ENCODE measurements around the gene OCA2.
"Not testable (repeated sequence)": the region's sequence is repeated elsewhere in the genome, so short reads cannot be mapped to it uniquely, and the experiment has no call there.

OCA2 gene

DNA sequence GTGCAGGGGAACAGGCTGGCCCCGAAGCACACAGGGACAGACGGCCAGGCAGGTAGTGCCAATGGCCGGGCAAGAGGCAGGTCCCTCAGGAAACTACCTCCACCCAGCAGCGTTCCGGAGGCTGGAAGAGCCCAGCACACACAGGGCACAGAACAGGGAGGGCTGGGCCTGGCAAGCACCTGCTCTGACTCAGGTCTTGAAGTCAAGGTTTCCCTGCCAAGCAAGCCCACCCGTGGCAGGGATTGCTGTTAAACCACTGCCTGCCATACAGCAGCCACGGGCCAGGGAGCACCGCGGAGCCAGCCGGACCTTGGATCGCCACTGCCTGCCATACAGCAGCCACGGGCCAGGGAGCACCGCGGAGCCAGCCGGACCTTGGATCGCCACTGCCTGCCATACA is 22.5 kb upstream of the OCA2 start:
- not testable (repeated sequence) for DNase-seq (ENCODE audit: low read depth in 4 of 4, low spot score in 1 of 4)

DNA sequence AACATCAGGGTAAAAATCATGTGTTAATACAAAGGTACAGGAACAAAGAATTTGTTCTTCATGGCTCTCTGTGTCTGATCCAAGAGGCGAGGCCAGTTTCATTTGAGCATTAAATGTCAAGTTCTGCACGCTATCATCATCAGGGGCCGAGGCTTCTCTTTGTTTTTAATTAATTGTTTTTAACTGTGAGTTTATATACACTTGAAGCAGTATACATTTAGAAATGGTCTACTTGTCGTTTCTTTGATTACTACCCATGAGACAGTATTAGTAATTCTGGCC is 21.2 kb upstream of the OCA2 start:
- no peak for DNase-seq (ENCODE audit: low read depth in 4 of 4, low spot score in 1 of 4)

DNA sequence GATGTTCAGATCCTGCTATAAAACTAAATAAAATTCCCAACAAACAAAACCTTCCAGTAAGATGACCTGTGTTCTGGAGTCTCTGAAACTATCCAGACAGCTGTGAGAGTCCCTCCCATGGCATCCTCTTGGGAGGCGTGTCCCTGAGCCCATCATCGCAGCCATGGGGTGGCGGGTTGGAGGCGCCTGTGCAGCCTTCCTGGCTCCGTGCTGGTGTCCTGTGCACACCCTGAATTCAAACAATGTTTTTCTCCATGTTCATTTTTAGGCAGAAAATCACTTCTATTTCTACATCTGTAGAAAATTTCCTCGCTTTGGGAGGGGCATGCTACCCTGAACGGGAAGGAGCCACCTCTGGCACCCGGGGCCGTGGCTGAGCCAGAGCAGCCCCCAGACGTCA is 19.4 kb upstream of the OCA2 start:
- no peak for DNase-seq (ENCODE audit: low read depth in 4 of 4, low spot score in 1 of 4)

- no peak for DNase-seq (ENCODE audit: low read depth in 4 of 4, low spot score in 1 of 4)
Measured at GRCh38 chr15:28118083-28118482, 19.0 kb upstream of the OCA2 start.

- no peak for DNase-seq (ENCODE audit: low read depth in 4 of 4, low spot score in 1 of 4)
Measured at GRCh38 chr15:28117432-28117990, 18.4 kb upstream of the OCA2 start.

DNA sequence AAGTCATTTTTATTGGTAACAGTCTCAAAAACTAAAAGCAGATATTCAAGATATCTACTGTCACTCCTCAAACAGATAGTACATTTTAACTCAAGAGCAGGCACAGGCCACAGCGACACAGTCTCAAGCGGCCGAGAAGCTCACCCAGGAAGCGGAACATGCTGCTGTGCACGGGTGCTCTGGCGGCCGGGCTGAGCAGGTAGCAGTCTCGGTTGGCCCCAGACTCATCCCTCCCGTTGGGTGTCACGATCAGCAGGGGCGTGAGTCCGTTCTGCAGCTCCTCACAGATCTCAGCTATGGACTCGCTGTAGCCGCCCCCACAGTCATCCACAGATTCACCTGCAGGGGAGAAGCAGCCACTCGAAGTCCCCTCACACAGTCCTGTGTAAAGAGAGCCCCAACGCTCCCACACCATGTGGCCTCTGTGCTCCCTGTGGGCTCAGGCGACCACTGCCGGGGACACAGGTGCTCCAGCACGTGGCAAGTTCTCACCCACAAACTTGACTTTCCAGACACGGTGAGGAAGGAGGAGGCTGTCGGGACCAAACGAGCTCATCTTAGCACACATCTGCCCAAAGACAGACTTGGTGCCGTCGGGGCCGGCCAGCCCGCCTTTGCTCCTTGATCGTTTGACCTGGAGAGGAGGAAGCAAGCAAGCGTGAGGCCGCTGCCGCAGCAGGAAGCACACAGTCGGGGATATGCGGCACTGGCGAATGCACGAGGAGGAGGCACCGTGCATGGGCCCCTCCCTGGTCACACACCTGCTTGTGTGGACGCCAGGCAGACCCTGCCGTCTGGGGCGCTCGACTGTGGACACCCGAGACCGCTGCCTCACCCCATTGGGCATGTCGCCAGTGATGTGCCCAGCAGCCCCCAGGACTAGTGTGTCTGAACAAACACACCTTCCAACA is 17.7 kb upstream of the OCA2 start:
- DNase-seq (ENCODE audit: low read depth in 4 of 4, low spot score in 1 of 4) = no peak

DNA sequence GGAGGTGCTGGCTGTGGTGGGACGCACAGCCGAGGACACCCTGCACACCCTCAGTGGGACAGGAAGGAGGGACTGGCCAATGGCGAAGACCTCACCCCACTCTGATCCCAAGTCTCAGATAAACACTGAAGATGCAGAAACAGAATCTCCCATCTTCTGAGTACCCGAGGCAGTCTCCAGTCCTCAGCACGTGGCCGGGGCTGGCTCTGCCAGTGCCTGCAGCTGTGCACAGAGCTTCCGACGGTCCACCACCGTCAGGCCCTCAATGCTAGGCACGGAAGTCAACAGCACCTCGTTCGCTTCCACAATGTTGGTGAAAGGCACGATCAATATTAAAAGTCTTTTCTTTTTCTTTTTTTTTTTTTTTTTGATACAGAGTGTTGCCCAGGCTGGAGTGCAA is 16.8 kb upstream of the OCA2 start:
- no peak for DNase-seq (ENCODE audit: low read depth in 4 of 4, low spot score in 1 of 4)

GRCh38 chr15:28114721-28115622 is 15.9 kb upstream of the OCA2 start:
- no peak for DNase-seq (ENCODE audit: low read depth in 4 of 4, low spot score in 1 of 4)

DNA sequence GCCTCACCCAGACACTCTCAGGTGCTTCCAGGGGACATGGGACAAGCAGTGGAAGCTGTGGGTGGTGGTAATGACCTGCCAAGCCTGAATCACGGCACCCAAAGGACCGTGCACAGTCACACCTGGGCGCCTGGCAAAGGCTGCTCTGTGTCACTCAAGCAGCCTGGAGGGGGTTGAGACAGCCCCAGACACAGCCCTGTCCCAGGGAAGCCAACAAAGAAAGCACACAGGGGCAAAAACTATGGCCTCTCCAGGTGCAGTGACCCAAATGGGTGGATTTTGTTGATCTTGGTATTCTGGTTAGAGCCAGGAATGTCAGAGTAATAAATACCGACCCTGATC is 15.0 kb upstream of the OCA2 start:
- no peak for DNase-seq (ENCODE audit: low read depth in 4 of 4, low spot score in 1 of 4)

GRCh38 chr15:28113394-28114113 is 14.4 kb upstream of the OCA2 start:
- DNase-seq (ENCODE audit: low read depth in 4 of 4, low spot score in 1 of 4) = no peak

DNA sequence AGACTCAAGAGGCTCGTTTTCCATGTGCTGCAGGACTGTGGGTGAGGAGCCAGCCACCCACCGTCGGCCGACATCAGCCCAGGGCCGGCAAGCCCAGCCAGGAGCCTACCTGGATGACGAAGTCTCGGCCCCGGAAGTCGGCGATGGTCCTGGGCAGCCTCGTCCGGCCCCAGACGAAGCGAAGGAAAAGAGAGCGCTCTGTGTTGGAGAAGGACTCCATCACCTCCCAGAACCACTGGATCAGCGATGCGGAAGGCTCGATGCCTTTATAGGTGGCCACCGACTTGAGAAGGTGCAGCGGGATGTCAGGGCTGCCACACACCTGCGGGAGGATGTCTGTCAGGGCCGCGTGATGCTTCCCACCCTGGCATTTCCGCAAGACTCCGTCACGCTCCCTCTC is 13.8 kb upstream of the OCA2 start:
- no peak for DNase-seq (ENCODE audit: low read depth in 4 of 4, low spot score in 1 of 4)

GRCh38 chr15:28112101-28112760 is 13.1 kb upstream of the OCA2 start:
- no peak for DNase-seq (ENCODE audit: low read depth in 4 of 4, low spot score in 1 of 4)

DNA sequence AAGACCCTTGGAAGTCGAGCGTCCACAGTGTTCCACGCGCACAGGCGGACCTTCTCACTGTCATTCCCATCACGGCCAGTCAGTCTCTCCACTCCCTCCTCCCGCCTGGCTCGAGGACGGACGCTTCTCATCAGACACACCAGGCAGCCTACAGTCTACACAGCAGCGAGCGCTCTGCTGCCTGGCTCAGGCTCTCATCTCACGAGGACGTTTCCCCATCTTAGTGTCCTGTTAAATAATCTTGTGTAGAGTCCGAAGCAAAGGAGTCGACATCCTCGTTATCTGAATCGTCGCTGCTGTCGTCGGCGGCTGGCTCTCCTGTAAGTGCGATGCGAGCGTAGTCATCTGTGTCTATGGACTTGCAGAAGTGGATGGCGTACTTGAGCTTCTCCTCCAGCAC is 12.4 kb upstream of the OCA2 start:
- DNase-seq (ENCODE audit: low read depth in 4 of 4, low spot score in 1 of 4) = no peak

- DNase-seq (ENCODE audit: low read depth in 4 of 4, low spot score in 1 of 4) = no peak
Measured at GRCh38 chr15:28110481-28110881, 11.4 kb upstream of the OCA2 start.

DNA sequence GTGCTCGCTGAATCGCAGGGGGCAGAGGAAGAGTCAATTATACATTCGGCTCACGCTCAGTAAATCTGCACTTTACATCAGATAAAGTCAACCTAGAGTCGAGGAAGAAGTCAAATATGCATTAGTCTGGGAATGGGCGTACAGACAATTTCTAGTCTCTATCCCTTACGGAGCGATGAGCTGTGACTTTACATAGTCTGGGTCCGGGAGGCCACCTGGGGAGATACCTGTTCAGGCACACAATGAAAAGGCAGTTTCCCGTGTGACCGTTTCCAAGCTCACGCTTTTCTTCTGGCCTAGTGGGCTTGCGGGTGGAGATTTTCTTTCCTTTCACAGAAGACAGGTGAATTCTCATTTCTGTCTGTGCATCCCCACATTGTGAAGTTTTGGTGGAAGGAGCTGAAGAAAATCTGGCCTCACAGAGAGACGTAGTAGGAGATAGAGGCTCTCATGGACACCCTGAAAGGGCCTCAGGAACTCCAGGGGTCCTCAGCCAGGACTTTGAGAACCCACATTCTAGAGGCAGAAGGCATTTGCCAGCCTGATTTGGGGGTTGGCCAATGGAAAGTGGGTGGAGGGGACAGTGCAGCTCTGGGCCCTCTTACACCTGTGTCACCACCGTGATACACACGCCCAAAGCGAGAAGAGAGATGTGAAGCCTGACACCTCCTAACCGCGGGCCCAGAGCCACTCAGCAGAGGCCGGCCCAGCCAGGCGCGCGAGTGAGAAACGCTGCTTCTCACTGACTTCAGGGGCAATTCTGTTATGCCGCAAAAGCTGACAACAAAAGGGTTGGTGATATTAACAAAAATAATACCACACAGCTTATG is 10.7 kb upstream of the OCA2 start:
- no peak for DNase-seq (ENCODE audit: low read depth in 4 of 4, low spot score in 1 of 4)

DNA sequence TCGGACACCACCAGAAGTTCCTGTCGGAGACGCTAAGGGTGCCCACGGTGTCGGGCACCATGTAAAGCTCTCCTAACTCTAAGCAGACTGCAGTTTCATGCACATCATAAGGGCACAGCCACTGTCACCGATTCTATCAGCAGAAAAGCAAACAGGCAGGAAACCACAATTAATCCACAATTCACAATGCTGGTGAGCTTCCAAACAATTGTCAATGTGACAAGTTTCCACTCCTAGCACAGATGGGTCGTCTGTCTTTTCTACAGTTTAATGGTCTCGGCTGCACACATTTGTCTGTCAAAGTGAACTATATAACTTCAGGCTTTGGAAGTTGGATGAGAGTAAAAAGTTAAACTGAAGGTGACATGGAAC is 8.8 kb upstream of the OCA2 start:
- no peak for DNase-seq (ENCODE audit: low read depth in 4 of 4, low spot score in 1 of 4)

DNA sequence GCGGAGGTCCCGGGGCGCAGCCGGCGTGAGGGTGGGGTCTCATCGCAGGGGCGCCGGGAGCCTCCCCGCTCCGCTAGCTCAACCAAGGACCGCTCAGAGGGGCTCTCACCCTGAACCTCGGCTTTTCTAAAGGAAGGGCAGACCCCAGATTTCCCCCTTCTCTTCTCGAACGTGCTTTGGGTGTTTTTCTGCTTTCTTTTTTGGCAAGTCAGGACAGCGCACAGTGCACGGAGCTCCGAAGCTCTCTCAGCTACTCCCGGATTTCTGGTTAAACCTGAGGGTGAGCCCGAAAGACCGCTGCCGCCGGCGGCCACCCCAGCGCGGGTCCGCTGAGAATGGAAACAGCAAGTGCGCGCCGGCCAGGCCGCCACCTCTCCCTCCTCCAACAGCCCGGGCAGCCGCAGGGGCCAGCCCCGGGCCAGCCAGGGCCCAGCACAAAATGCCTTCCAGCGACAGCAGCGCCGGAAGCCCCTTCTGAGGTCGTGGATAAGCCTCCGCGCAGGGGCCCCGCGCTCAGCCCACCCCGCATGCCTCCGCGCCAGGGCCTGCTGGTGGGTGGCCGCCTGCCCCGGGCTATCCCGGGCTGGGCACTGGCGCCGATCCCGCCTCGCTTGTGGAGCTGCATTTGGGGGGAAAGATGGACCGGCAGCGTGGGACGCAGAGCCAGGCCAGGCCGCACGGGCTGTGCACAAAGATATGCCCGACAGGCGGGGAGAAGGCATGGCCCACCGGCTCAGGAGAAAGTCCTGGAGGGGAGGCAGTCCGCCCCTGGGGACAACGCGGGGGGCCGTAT is 8.2 kb upstream of the OCA2 start:
- no peak for DNase-seq (ENCODE audit: low read depth in 4 of 4, low spot score in 1 of 4)

GRCh38 chr15:28106294-28107110 is 7.4 kb upstream of the OCA2 start:
- no peak for DNase-seq (ENCODE audit: low read depth in 4 of 4, low spot score in 1 of 4)

DNA sequence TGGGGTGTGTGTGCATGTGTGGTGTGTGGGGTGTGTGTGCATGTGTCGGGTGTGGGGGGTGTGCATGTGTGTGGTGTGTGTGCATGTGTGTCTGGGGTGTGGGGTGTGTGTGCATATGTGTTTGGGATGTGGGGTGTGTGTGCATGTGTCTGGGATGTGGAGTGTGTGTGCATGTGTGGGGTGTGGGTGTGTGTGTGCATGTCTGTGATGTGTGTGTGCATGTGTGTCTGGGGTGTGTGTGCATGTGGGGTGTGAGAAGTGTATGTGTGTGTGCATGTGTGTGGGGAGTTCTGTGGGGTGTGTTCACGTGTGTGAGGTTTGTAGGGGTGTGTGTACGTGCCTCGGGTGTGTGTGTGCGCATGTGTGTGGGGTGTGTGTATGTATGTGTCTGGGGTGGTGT is 6.7 kb upstream of the OCA2 start:
- no peak for DNase-seq (ENCODE audit: low read depth in 4 of 4, low spot score in 1 of 4)

Measured in stimulated activated CD4-positive, alpha-beta T cell treated with anti-CD3 and anti-CD28 coated beads, Interleukin-1b, Interleukin-23, amount 100 ng/mL, for 24 hours (primary cell).